Stimulated activated CD8-positive, alpha-beta memory T cell treated with anti-CD3 and anti-CD28 coated beads, Interleukin-15, amount 100 ng/mL, for 1 hour (primary cell): ENCODE results near the gene TESK1.
A peak's percentile ranks its signal among the peaks of the same experiment; 100 is the strongest.
"Not testable (repeated sequence)": the region's sequence is repeated elsewhere in the genome, so short reads cannot be mapped to it uniquely, and the experiment has no call there.

Source experiments
- DNase-seq: peaks from one replicate; pipeline ENCODE4 v3.0.0-alpha.2; 2020; ENCODE audit warnings: low read depth

TESK1 gene

GRCh38 chr9:35579659-35580227, 25.3 kb upstream of the TESK1 start:
- DNase-seq: not testable (repeated sequence)

- DNase-seq: not testable (repeated sequence)
Measured at GRCh38 chr9:35583521-35583920, 21.5 kb upstream of the TESK1 start.

GRCh38 chr9:35584681-35585080, 20.4 kb upstream of the TESK1 start:
- DNase-seq: not testable (repeated sequence)

GRCh38 chr9:35588506-35588905, 16.6 kb upstream of the TESK1 start:
- DNase-seq: not testable (repeated sequence)

- DNase-seq: no peak
Measured at GRCh38 chr9:35593581-35593980, 11.5 kb upstream of the TESK1 start.

GRCh38 chr9:35594471-35594870, 10.6 kb upstream of the TESK1 start:
- DNase-seq: no peak

GRCh38 chr9:35596907-35597306, 8.2 kb upstream of the TESK1 start:
- not testable (repeated sequence) for DNase-seq

- no peak for DNase-seq
Measured at GRCh38 chr9:35598866-35599590, 6.0 kb upstream of the TESK1 start.

- no peak for DNase-seq
Measured at GRCh38 chr9:35599763-35600604, 5.1 kb upstream of the TESK1 start.

- no peak for DNase-seq
Measured at GRCh38 chr9:35603506-35603985, 1.5 kb upstream of the TESK1 start.

GRCh38 chr9:35603986-35604577, 980 bp upstream of the TESK1 start:
- peak; percentile 98 for DNase-seq

GRCh38 chr9:35605351-35606137, 482 bp downstream of the TESK1 start:
- DNase-seq: no peak

- DNase-seq: no peak
Measured at GRCh38 chr9:35606138-35606504, 1.1 kb downstream of the TESK1 start.

GRCh38 chr9:35606726-35607125, 1.7 kb downstream of the TESK1 start:
- DNase-seq: no peak

GRCh38 chr9:35608221-35608620, 3.2 kb downstream of the TESK1 start:
- no peak for DNase-seq

GRCh38 chr9:35609001-35609819, 4.1 kb downstream of the TESK1 start:
- DNase-seq: no peak

GRCh38 chr9:35609820-35610163, 4.7 kb downstream of the TESK1 start:
- DNase-seq: no peak

- DNase-seq: peak; percentile 27
Measured at GRCh38 chr9:35611230-35611797, 6.3 kb downstream of the TESK1 start.

- DNase-seq: not testable (repeated sequence)
Measured at GRCh38 chr9:35612066-35612465, 7.0 kb downstream of the TESK1 start.

- DNase-seq: no peak
Measured at GRCh38 chr9:35612843-35613242, 7.8 kb downstream of the TESK1 start.
